CD4-positive, alpha-beta T cell treated with Interleukin-15 for 4 hours (primary cell): ENCODE measurements around the gene TLCD4.
"Not testable (repeated sequence)": the region's sequence is repeated elsewhere in the genome, so short reads cannot be mapped to it uniquely, and the experiment has no call there.

ENCODE experiments used
- DNase-seq: peaks from one replicate; pipeline ENCODE4 v3.0.0-alpha.2; 2020; ENCODE audit warnings: low spot score

The TLCD4 gene

GRCh38 chr1:95117207-95118066 lies at the start of gene TLCD4:
TLCD4 (plus strand) TSS chr1:95117355; CDS start chr1:95143902, 26,547 bp downstream.
- peak; percentile 4 for DNase-seq

- no peak for DNase-seq
Measured at GRCh38 chr1:95067568-95067967, 49.6 kb upstream of the TLCD4 start.

GRCh38 chr1:95068956-95069709 lies 48.0 kb upstream of the TLCD4 start:
- no peak for DNase-seq

GRCh38 chr1:95069710-95070093 lies 47.5 kb upstream of the TLCD4 start:
- DNase-seq, result no peak

GRCh38 chr1:95071539-95071938 lies 45.6 kb upstream of the TLCD4 start:
- DNase-seq, result no peak

- DNase-seq, result no peak
Measured at GRCh38 chr1:95072117-95072516, 45.0 kb upstream of the TLCD4 start.

GRCh38 chr1:95072532-95073419 lies 44.4 kb upstream of the TLCD4 start, which contains the start of gene ALG14:
ALG14 (minus strand) TSS chr1:95072951; CDS start chr1:95072898, 53 bp downstream.
- peak; percentile 92 for DNase-seq

GRCh38 chr1:95073446-95073845 lies 43.7 kb upstream of the TLCD4 start:
- no peak for DNase-seq

GRCh38 chr1:95076034-95076433 lies 41.1 kb upstream of the TLCD4 start:
- DNase-seq, result no peak

GRCh38 chr1:95080446-95080845 lies 36.7 kb upstream of the TLCD4 start:
- no peak for DNase-seq

- no peak for DNase-seq
Measured at GRCh38 chr1:95080879-95081278, 36.3 kb upstream of the TLCD4 start.

GRCh38 chr1:95084317-95085176 lies 32.6 kb upstream of the TLCD4 start:
- peak; percentile 43 for DNase-seq

- DNase-seq, result no peak
Measured at GRCh38 chr1:95085376-95085775, 31.8 kb upstream of the TLCD4 start.

GRCh38 chr1:95086949-95087533 lies 30.1 kb upstream of the TLCD4 start:
- no peak for DNase-seq

GRCh38 chr1:95088303-95088702 lies 28.9 kb upstream of the TLCD4 start:
- no peak for DNase-seq

GRCh38 chr1:95089650-95090287 lies 27.4 kb upstream of the TLCD4 start:
- DNase-seq, result no peak

GRCh38 chr1:95091290-95091689 lies 25.9 kb upstream of the TLCD4 start:
- not testable (repeated sequence) for DNase-seq

- not testable (repeated sequence) for DNase-seq
Measured at GRCh38 chr1:95092891-95093290, 24.3 kb upstream of the TLCD4 start.

GRCh38 chr1:95093296-95093695 lies 23.9 kb upstream of the TLCD4 start:
- DNase-seq, result no peak

- no peak for DNase-seq
Measured at GRCh38 chr1:95094923-95095322, 22.2 kb upstream of the TLCD4 start.
